ENCODE results near the gene TEF.

GRCh38 chr22:41446639-41447434, 65.1 kb downstream of the TEF start, which contains the start of gene TOB2:
- TF ChIP-seq PATZ1 (CRISPR knock-in tag; IDR thresholded peaks at IDR 0.05; ENCODE audit: borderline replicate concordance) (no peak), CREB5 (CRISPR knock-in tag; IDR thresholded peaks at IDR 0.05; ENCODE audit: low read depth) (no peak), SNAI2 (CRISPR knock-in tag; IDR thresholded peaks at IDR 0.05) (no peak), CSRNP3 (CRISPR knock-in tag; IDR thresholded peaks at IDR 0.05) (no peak), OSR1 (CRISPR knock-in tag; IDR thresholded peaks at IDR 0.05) (no peak), ESRRG (CRISPR knock-in tag; IDR thresholded peaks at IDR 0.05) (no peak), ZFP30 (CRISPR knock-in tag; IDR thresholded peaks at IDR 0.05) (no peak), ISL1 (CRISPR knock-in tag; IDR thresholded peaks at IDR 0.05) (no peak), ARNTL (CRISPR knock-in tag; IDR thresholded peaks at IDR 0.05; ENCODE audit: borderline replicate concordance, low read depth) (no peak), RARB (CRISPR knock-in tag; IDR thresholded peaks at IDR 0.05) (no peak), CSDC2 (CRISPR knock-in tag; IDR thresholded peaks at IDR 0.05) (no peak), BACH2 (CRISPR knock-in tag; IDR thresholded peaks at IDR 0.05; ENCODE audit: borderline replicate concordance) (no peak), TSHZ2 (CRISPR knock-in tag; IDR thresholded peaks at IDR 0.05) (no peak)

Measured in SK-N-SH treated with all-trans-retinoic acid at 6 μM for 48 hours (cell line).